B cell (primary cell): ENCODE measurements around the gene PHRF1. TPM values are rescaled to one million over a fixed set of nuclear protein-coding genes. Genes with fewer than 3 reads are reported as not detected.

ENCODE experiments used
- ATAC-seq: fragments of 200-7000 bp; cut with Tn5 transposase; one replicate; pipeline ENCODE4 v1.10.0; 2021; ENCODE audit warnings: low read depth, mild to moderate bottlenecking, moderate number of reproducible peaks, moderate library complexity
- CTCF ChIA-PET: fragments of 350-600 bp; sonication (Branson Sonifier 250); formaldehyde crosslinking; loops from one replicate; lab custom pipeline; 2021; ENCODE audit warnings: antibody characterized with exemption, inconsistent platforms; lab: Charles Lee
- POLR2A ChIA-PET: fragments of 350-600 bp; sonication (Branson Sonifier 250); formaldehyde crosslinking; loops from one replicate; lab custom pipeline; 2021; ENCODE audit warnings: antibody characterized with exemption; lab: Charles Lee
- DNase-seq: peaks from one replicate; pipeline ENCODE4 v3.0.0; 2013
- H2AFZ ChIP-seq: 2 replicates; pipeline ENCODE4 v1.6.1; 2012; ENCODE audit warnings: mild to moderate bottlenecking, low read depth, low read length; ENCODE audit not compliant: insufficient read depth, poor library complexity, severe bottlenecking
- H3K27ac ChIP-seq, 2 donors: 1 replicate in 1 of 2; 2 replicates in 1 of 2; pipeline ENCODE4 v1.5.1; 2012 to 2013; ENCODE audit warnings: low read length in 2 of 2, mild to moderate bottlenecking in 2 of 2, moderate library complexity in 1 of 2
- H3K27me3 ChIP-seq, 4 experiments: fragments of 200-600 bp in 1 of 4; sonication (generic) in 1 of 4; replicated peaks in 1 of 4; 1 replicate in 2 of 4; 2 replicates in 2 of 4; pipeline versions ENCODE4 v1.6.1 to v1.7.0; 2013 to 2016; ENCODE audit warnings: low read length in 3 of 4, mild to moderate bottlenecking in 2 of 4, mixed read lengths in 1 of 4, moderate library complexity in 1 of 4; ENCODE audit not compliant: insufficient read depth in 4 of 4, control insufficient read depth in 3 of 4; ENCODE audit errors: control extremely low read depth in 1 of 4
- H3K36me3 ChIP-seq, 2 experiments: replicated peaks in 1 of 2; 1 replicate in 1 of 2; 2 replicates in 1 of 2; pipeline versions ENCODE4 v1.6.1 to v1.7.1; 2013; ENCODE audit warnings: low read length in 1 of 2; ENCODE audit not compliant: insufficient read depth in 2 of 2, control insufficient read depth in 1 of 2; ENCODE audit errors: control extremely low read depth in 1 of 2, extremely low read depth in 1 of 2
- H3K4me1 ChIP-seq, 2 donors: fragments of 200-600 bp in 1 of 2; sonication (generic) in 1 of 2; 1 replicate in 1 of 2; 2 replicates in 1 of 2; pipeline versions ENCODE4 v1.5.1 to v1.6.1; 2013 to 2017; ENCODE audit warnings: low read length in 2 of 2; ENCODE audit not compliant: control insufficient read depth in 2 of 2, insufficient read depth in 2 of 2
- H3K4me2 ChIP-seq: replicated peaks from 2 replicates; pipeline ENCODE3; 2012; ENCODE audit warnings: mild to moderate bottlenecking, low read depth, low read length; ENCODE audit not compliant: poor library complexity, severe bottlenecking
- H3K4me3 ChIP-seq, 5 experiments: fragments of 200-600 bp in 1 of 5; sonication (generic) in 1 of 5; 1 replicate in 3 of 5; 2 replicates in 2 of 5; pipeline versions ENCODE4 v1.5.1 to v1.7.0; 2011 to 2016; ENCODE audit warnings: low read length in 4 of 5, mild to moderate bottlenecking in 4 of 5, low read depth in 2 of 5, control low read depth in 1 of 5, moderate library complexity in 1 of 5; ENCODE audit not compliant: insufficient read depth in 1 of 5; ENCODE audit errors: control extremely low read depth in 1 of 5, extremely low read depth in 1 of 5
- H3K79me2 ChIP-seq: fragments of 200-600 bp; sonication (generic); one replicate; pipeline ENCODE4 v1.6.0; 2016; ENCODE audit warnings: low read length; ENCODE audit not compliant: control insufficient read depth, insufficient read depth
- H3K9ac ChIP-seq: fragments of 200-600 bp; sonication (generic); 2 replicates; pipeline ENCODE4 v1.6.1; 2017; ENCODE audit warnings: mild to moderate bottlenecking, low read length, moderate library complexity
- H3K9me3 ChIP-seq, 3 donors: one replicate each; pipeline versions ENCODE4 v1.6.1 to v1.7.1; 2013; ENCODE audit warnings: low read length in 2 of 3; ENCODE audit not compliant: control insufficient read depth in 2 of 3, insufficient read depth in 1 of 3; ENCODE audit errors: control extremely low read depth in 1 of 3
- H4K20me1 ChIP-seq: 2 replicates; pipeline ENCODE4 v1.6.0; 2012; ENCODE audit warnings: mild to moderate bottlenecking, low read length; ENCODE audit not compliant: insufficient read depth, control insufficient read depth, poor library complexity, severe bottlenecking
- H3K27ac Mint-ChIP-seq: one replicate; pipeline ENCODE4 v1.8.0; 2021; ENCODE audit warnings: mixed read lengths
- H3K27me3 Mint-ChIP-seq: one replicate; pipeline ENCODE4 v1.8.0; 2021; ENCODE audit warnings: mixed read lengths
- H3K4me1 Mint-ChIP-seq: one replicate; pipeline ENCODE4 v1.8.0; 2021; ENCODE audit warnings: mixed read lengths
- H3K4me3 Mint-ChIP-seq: one replicate; pipeline ENCODE4 v1.8.0; 2021; ENCODE audit warnings: mixed read lengths
- H3K9me3 Mint-ChIP-seq: one replicate; pipeline ENCODE4 v1.8.0; 2022; ENCODE audit warnings: mixed read lengths; ENCODE audit not compliant: insufficient read depth
- EZH2 ChIP-seq: IDR thresholded peaks from 2 replicates; pipeline ENCODE4 v1.6.1; 2012; ENCODE audit warnings: borderline replicate concordance, low read depth, mild to moderate bottlenecking, moderate library complexity, low read length; ENCODE audit not compliant: insufficient read depth, poor library complexity, severe bottlenecking
- WGBS: methylation state at CpG from one replicate; pipeline ENCODE4 v1.1.5; 2013; ENCODE audit warnings: missing lambda C conversion rate; ENCODE audit not compliant: insufficient coverage; 5-methylcytosine and 5-hydroxymethylcytosine counted together
- intact Hi-C: fragments of 100-400 bp; cut with micrococcal nuclease; formaldehyde crosslinking; loops from one replicate; pipeline ENCODE4 v1.10.0; 2022
- polyA plus RNA-seq: library from polyadenylated mRNA; depleted of rRNA; stranded (reverse); fragments of >200 nt; gene quantifications from 2 replicates; pipeline ENCODE4 v1.2.3, GENCODE V29; 2012
- total RNA-seq, 2 donors: library from RNA; stranded (reverse); fragments of 120-200 nt in 1 of 2; gene quantifications; 1 replicate in 1 of 2; 2 replicates in 1 of 2; pipeline versions ENCODE4 v1.2.3 to v1.2.4, GENCODE V29; 2013 to 2022
- TF ChIP-seq, protein P1 (sequence below): fragments of 200-600 bp; IDR thresholded peaks from one replicate; pipeline ENCODE4 v1.8.0; 2022; ENCODE audit warnings: antibody characterized with exemption, mild to moderate bottlenecking

The PHRF1 gene
- total and polyA plus RNA-seq, 2 donors (not counting 1 experiment from before 2014, with no cell fraction given): 22.3 to 57.9 TPM

DNA sequence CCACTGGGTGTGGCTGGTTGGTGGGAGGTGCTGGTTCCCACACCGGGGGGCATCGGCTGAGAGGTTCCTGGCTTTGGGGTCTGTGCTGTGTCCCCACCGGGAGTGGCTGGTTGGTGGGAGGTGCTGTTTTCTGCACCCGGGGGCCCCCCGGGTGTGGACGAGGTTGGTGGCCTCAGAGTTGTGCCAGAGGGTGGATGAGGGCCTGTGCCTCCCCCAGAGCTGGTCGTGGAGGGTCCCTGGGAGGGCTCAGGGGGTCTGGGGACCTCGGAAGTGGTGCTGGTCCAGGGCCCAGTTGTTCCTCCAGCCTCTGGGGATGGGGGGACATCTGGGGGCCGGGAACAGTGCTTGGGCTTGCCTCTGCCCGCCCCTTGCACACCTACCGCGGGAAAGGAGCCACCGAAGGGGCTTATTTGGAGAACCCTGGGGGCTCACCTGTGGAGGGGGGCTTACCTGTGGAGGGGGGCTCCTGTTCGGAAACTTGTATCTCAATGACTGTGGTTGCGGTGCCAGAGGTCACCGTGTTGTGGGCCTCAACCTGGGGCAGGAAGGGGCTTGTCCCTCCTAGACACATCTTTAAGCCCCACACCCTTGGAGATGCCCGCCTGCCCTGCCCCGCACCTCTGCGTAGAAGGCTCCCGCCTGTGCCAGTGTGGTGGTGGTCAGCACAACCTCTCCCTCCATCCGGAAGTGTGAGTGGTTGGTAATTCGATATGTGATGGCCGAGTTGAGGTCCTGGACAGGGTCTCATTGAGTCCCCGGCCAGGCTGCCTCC is 42.8 kb downstream of the PHRF1 start:
- H3K27ac ChIP-seq: no peak overlapping the region
- H2AFZ ChIP-seq: no peak overlapping the region
- peaks cover 0 to 6% of the 10 kb centered on the region in 2 experiments for H3K36me3 ChIP-seq
- ChIA-PET POLR2A (no interaction called here), CTCF (no interaction called here)
- no peak for DNase-seq
- no peak overlapping the region for H3K27ac Mint-ChIP-seq
- no peaks in the 10 kb centered on the region for H3K27me3 ChIP-seq
- no peak overlapping the region for H3K4me3 ChIP-seq
- H3K4me2 ChIP-seq: no peak overlapping the region
- 96% methylated on average over 12 of the region's 24 CpGs for WGBS
- peaks cover 5% of the 10 kb centered on the region for H3K27me3 Mint-ChIP-seq
- H3K9me3 Mint-ChIP-seq: no peaks in the 10 kb centered on the region
- TF ChIP-seq, protein P1, sequence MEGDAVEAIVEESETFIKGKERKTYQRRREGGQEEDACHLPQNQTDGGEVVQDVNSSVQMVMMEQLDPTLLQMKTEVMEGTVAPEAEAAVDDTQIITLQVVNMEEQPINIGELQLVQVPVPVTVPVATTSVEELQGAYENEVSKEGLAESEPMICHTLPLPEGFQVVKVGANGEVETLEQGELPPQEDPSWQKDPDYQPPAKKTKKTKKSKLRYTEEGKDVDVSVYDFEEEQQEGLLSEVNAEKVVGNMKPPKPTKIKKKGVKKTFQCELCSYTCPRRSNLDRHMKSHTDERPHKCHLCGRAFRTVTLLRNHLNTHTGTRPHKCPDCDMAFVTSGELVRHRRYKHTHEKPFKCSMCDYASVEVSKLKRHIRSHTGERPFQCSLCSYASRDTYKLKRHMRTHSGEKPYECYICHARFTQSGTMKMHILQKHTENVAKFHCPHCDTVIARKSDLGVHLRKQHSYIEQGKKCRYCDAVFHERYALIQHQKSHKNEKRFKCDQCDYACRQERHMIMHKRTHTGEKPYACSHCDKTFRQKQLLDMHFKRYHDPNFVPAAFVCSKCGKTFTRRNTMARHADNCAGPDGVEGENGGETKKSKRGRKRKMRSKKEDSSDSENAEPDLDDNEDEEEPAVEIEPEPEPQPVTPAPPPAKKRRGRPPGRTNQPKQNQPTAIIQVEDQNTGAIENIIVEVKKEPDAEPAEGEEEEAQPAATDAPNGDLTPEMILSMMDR: no peak
- TF ChIP-seq EZH2: no peak
- peaks cover 6% of the 10 kb centered on the region for H3K79me2 ChIP-seq
- peaks cover 14% of the 10 kb centered on the region for H3K4me1 Mint-ChIP-seq
- H3K4me3 Mint-ChIP-seq: no peak overlapping the region
- H3K4me1 ChIP-seq: peaks cover 16 to 24% of the 10 kb centered on the region in 2 donors
- no peak for ATAC-seq
- H4K20me1 ChIP-seq: peaks cover 14% of the 10 kb centered on the region
- H3K9me3 ChIP-seq: no peaks in the 10 kb centered on the region
- H3K9ac ChIP-seq: no peak overlapping the region
- intact Hi-C loops: loop anchor here (10.0 kb wide), 1 partner anchor 106 kb away; no protein-coding TSS in a partner anchor

DNA sequence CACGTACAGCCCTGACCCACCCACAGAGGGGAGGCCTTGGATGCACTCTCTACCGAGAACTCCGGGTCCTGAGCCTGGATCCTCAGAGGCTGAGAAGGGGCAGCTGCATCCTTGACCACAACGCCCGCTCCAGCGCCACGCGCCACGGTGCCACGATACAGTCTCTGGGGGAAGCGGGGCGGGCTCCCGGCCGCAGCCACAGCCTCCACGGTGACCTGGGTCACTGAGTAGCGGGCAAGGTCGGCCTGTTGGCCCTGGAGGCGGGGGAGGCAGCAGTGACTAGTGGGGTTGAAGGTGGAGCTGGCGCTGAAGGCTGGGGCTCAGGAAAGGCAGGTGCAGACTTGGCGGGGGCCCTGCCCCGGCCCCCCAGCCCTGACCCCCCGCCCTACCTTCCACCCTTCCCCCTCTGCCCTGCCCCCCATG is 43.4 kb downstream of the PHRF1 start:
- Mint-ChIP-seq H3K4me1 (peaks cover 8% of the 10 kb centered on the region), H3K4me3 (no peak overlapping the region), H3K9me3 (no peaks in the 10 kb centered on the region), H3K27me3 (peaks cover 5% of the 10 kb centered on the region), H3K27ac (no peak overlapping the region)
- DNase-seq (no peak), ATAC-seq (no peak)
- Histone ChIP-seq H3K27me3 (peaks cover 0 to 5% (median 0%) of the 10 kb centered on the region in 4 experiments), H3K4me2 (no peak overlapping the region), H3K9ac (no peak overlapping the region), H3K9me3 (no peaks in the 10 kb centered on the region), H3K4me3 (no peak overlapping the region), H4K20me1 (peaks cover 8% of the 10 kb centered on the region), H3K27ac (no peak overlapping the region), H3K79me2 (peaks cover 6% of the 10 kb centered on the region), H2AFZ (no peak overlapping the region), H3K36me3 (peaks cover 0 to under 1% of the 10 kb centered on the region in 2 experiments), H3K4me1 (peaks cover 14 to 19% of the 10 kb centered on the region in 2 donors)
- TF ChIP-seq, protein P1: no peak
- TF ChIP-seq EZH2: no peak
- 94% methylated on average over 17 of the region's 22 CpGs for WGBS
- intact Hi-C loops: loop anchor here (10.0 kb wide), 1 partner anchor 105 kb away; no protein-coding TSS in a partner anchor
- POLR2A ChIA-PET: no interaction called here
- CTCF ChIA-PET: no interaction called here
